HEK293T (cell line): ENCODE results near the gene WDR64.
A peak's percentile ranks its signal among the peaks of the same experiment; 100 is the strongest.

Experiments
- FOXK2 ChIP-seq: fragments of 450-650 bp; IDR thresholded peaks from 2 replicates; pipeline ENCODE4 v1.6.1; 2016; ENCODE audit warnings: mild to moderate bottlenecking
- FOXM1 ChIP-seq: fragments of 450-650 bp; IDR thresholded peaks from 2 replicates; pipeline ENCODE4 v1.6.1; 2017; ENCODE audit warnings: mild to moderate bottlenecking, borderline replicate concordance
- HDGF ChIP-seq: fragments of 450-650 bp; IDR thresholded peaks from 2 replicates; pipeline ENCODE4 v1.6.1; 2017; ENCODE audit warnings: antibody characterized with exemption, borderline replicate concordance
- L3MBTL2 ChIP-seq: fragments of 450-650 bp; conservative IDR thresholded peaks from 2 replicates; pipeline ENCODE4 v1.6.1; 2016; ENCODE audit warnings: mild to moderate bottlenecking
- SP1 ChIP-seq: fragments of 450-650 bp; IDR thresholded peaks from 2 replicates; pipeline ENCODE4 v1.6.1; 2017
- SUZ12 ChIP-seq: fragments of 450-650 bp; IDR thresholded peaks from 2 replicates; pipeline ENCODE4 v1.6.1; 2016; ENCODE audit warnings: mild to moderate bottlenecking

DNA sequence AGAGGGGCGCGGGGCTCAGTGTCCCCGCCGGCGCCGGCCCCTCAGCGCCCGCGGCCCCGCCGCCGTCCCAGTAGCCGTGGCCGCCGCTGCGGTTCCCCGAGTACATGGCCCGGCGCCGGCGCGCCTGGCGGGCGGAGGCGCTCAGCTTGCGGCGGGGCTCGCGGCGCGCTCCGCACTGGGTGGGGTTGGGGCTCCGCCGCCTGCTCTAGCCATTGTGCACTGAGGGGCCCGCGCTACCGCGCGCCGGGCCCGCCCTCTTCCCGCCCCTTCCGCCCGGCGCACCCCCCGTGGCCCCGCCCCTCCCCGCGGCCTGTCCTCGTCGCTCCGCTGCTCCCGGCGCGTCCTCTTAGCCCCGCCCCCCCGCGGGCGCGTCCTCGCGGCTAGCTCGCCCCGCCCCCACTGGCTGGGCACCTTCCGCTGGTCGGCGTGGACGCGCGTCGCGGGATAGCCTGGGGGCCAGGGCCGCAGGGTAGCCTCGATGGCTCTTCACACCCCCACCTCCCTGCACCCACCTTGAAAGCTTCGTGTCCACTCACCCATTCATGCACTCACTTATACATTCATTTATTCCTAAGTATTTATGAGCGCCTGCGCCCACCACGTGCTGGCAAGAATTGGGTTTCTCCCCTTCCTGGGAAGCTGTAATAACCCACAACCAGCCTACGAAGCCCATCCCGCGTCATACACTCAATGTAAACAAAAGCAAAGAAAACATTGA is 11.8 kb upstream of the WDR64 start, which contains the start of the genes CHML and OPN3:
- TF ChIP-seq FOXM1 (peak; percentile 57), L3MBTL2 (peak; percentile 99), SUZ12 (no peak), HDGF (no peak), FOXK2 (no peak), SP1 (no peak)
